IPS DF 4.7 (cell line): ENCODE results near the gene WDFY4.

Experiments
- DNase-seq: peaks from one replicate; pipeline ENCODE4 v3.0.0-alpha.2; 2013; ENCODE audit warnings: low spot score; ENCODE audit errors: extremely low read depth

WDFY4 gene

DNA sequence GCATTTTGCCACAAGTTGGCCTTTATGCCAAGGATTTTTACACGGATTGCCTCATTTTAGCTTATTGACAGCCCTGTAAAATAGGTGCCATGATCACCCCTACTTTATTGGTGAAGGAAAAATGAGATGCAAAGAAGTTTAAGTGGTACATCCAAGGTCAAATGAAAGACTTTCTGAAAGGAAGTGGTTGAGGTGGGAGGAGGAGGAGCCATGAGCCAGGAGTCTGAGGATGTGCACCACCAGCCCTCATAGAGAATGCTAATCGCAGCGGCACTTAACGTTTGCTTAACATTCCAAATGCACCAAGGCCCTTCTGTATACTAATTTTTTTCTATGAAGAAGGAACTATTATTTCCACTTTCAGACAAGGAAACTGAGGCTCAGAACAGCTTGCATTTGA, 286.0 kb downstream of the WDFY4 start:
- no peak for DNase-seq

DNA sequence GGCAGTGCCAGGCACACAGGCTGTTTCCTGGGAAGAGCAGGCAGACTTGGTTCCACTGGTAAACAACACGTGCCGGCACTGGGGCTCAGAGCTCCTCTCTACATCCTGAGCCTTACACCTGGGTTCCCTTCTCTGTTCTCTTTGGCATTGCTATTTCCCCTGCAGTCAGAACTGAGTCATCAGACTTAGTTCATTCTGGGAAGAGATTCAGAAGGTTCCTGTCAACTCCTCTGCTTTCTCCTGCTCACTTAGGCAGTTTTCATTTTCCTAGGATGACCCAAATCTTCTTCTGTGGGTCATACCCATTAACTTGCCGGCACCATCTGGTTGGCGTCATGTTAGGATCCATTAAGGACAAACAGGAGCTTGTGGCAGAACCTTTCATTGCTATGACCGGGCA, 288.4 kb downstream of the WDFY4 start:
- DNase-seq, result no peak

DNA sequence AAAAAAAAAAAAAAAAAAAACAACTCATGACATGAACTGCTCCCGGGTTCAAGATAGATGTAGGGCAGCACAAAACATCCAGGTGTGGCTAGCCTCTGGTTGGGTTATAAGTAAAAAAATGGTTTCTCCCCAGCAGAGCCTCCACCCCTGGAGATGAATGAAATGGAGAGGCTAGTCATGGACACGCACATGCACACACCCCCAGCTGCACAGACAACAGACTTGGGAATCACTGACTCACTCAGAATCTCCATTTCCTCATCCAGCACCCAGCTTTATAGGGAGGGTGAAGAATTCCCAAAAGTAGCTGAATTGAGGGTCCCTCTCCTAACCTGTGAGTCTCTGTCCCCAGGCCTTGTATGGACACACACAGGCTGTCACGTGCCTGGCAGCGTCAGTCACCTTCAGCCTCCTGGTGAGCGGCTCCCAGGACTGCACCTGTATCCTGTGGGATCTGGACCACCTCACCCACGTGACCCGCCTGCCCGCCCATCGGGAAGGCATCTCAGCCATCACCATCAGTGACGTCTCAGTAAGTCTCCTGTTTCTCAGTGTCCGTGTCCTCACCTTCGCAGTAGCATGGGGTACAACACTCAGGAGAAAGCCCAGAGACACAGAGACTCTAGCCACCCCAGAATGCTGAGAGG, 290.0 kb downstream of the WDFY4 start:
- no peak for DNase-seq

DNA sequence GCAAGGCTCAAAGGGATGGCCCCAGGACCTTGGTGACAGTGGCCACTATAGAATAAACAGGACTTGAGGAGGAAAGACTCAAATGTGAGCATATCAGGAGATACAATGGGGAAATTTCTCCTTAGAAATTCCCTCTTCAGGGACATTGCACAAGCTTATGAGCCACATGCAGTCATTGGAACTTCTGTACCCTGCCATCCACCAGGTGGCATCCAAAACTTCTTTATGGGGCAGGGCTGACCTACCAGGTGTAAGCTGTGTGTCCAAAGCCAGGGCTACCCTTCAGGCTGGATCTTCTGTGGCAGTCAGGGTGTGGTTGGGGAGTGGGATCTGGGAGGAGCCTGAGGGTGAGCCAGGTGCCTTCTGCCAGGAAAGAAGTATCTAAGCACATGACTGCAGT, 291.5 kb downstream of the WDFY4 start:
- no peak for DNase-seq

DNA sequence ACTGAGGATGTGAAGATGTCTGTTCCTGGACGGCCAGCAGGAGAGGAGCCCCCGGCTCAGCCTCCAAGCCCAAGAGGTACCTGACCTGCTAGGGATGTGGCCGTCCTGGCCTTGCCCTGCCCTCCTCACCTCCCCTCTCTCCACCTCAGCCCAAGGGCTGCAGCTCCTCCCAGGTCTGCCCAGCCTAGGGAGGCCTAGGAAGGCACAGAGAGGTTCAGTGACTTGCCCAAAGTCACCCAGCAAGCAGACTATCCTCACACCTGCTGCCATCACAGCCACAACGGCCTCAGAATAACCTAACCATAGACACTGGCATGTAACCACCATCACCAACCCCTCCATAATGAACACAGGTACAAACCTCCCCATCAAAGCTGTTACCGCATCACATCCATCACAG, 293.6 kb downstream of the WDFY4 start:
- DNase-seq, result no peak

DNA sequence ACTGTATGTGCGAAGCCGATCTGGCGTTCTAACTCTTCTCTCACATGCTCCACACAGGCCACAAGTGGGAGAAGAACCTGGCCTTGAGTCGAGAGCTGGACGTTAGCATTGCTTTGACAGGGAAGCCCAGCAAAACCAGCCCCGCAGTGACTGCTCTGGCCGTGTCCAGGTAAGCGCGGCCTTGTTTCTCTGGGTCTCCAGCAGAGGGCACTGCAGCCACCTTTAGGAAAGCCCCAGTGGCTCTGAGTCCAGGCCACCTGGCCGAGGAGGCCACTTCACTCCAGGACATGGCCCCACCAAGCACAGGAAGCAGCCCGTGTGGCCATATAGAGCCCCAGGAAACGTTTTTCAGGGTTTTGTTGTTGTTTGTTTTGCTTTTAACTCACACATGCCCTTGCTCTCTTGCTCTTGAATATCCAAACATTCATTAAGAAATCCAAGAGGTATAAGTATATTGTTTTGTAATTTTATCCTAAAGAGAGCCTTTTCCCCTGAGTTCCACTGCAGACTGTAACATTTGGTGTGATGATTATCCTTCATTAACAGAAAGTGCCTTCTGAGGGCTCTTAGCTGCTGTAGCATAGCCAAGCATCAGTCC, 296.7 kb downstream of the WDFY4 start:
- peak; percentile 28 for DNase-seq

DNA sequence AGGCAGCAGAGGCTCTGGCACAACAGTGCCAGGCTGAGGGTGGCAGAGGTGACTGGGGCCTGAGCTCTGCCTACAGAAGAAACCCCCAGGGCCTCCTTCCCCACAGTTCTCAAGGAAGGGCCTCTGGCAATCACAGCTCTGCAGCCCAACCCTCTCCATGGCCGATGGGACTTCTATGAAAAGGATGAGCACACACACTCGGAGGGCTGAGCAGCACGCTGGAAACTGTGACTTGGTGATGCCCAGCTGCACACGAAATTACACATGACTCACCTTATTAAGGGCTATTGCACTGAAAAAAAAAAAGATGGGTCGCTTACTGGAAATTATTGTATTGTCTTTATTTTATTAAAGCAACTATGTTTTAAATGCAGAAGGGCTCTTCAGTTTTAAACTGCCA, 297.9 kb downstream of the WDFY4 start:
- no peak for DNase-seq

DNA sequence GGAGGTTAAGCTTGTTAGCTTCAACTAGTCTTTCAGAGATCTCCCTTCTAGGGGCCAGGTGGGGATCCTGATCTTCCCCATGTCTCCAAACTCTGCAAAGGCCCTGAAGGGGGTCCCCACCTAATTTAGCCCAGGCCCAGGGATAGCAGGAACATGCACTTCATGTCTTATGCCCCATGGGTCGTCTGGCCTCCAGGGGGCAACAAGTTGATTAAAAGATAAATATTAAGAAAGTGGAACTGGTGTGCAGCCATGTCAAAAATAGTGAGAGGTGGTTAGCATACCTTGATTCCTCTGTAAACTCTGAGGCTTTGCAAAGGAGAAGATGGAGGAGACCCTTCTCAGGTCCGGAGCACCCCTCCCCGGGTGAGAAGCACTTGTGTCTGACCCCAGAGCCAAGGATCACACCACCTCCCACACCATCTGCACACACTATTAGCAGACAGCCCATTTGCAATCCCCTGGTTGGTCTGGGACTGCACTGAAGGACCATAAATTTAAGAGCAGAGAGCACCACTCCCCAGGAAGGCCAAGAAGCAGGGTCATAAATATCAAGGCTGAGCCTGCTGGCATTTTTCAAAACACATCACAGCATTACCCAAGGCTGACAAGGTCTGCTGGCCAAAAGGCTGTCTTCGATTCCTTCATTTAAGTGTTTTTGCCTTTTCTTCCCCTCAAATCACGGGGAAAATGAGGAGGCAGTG, 299.1 kb downstream of the WDFY4 start:
- DNase-seq, result no peak

DNA sequence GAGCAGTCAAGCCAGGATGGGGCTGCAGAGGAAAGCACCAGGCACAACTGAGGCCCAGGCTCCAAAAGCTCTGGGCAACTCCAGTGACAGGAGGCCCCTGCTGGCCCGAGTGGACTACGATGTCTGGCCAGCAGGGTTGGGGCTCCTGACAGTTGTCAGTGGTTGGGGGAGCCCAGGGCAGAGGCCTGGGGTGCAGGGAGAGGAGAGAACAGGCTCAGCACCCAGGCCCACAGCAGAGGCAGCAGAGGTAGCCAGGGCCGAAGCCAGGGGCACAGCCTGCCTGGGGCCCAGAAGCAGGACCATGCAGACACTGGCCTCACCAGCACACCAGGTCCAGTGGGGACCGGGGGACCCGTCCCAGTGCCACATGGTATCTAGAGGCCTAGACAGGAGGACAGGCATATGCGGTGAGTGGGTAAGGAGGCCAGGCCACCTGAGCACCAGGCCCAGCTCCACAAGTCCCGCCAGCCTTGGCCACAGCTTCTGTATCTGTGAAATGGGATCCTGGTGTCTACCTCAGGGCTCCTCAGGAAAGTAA, 301.0 kb downstream of the WDFY4 start:
- no peak for DNase-seq

DNA sequence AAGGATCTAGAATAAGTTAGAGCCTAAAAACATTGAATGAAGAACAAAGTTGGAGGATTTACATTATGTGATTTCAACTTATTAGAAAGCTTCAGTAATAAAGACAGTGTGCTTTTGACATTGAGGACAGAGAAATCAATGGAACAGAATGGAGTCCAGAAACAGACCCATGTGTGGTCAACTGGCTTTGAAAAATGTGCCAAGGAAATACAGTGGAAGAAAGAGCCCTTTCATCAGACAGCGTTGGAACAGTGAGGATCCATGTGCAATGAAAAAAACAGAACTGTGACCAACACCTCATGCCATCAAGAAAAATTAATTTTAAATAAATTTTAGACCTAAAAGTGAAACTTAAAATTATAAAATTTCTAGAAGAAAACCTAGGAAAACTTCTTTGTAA, 305.6 kb downstream of the WDFY4 start:
- DNase-seq, result no peak

DNA sequence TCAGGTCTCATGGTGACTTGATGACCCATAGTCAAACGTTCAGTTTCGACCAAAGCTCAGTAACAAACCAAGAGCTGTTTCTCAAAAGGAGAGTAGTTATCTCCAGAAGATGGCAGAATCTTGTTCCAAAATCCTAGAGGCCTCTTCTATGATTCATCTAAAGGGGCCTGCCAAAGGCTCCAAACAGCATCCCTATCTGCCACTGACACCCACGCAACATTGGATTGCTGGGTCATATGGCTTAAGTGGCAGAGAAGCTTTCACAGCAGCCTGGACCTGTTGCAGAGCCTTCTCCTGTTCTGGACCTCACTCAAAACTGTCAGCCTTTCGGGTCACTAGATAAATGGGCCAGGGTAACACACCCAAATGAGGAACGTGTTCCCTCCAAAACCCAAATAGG, 309.0 kb downstream of the WDFY4 start:
- DNase-seq, result no peak

DNA sequence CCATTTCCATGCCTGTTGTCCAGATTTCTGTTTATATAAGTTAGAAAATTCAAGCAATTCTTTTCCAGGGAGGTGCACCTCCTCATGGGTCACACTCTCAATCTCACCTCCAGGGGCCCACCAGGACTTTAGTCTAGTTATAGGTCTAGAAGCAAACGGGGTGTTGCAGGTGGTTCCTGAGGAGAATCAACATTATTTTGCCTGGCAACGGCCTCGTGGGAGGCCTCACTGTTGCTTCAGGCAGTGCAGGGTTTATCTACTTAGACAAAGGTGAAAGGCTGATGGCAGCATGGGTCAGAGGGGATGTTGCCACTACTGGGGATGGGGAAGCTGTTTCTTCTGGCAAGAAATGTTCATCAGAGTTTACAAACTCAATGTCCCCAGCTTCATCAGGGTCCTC, 311.7 kb downstream of the WDFY4 start:
- no peak for DNase-seq

DNA sequence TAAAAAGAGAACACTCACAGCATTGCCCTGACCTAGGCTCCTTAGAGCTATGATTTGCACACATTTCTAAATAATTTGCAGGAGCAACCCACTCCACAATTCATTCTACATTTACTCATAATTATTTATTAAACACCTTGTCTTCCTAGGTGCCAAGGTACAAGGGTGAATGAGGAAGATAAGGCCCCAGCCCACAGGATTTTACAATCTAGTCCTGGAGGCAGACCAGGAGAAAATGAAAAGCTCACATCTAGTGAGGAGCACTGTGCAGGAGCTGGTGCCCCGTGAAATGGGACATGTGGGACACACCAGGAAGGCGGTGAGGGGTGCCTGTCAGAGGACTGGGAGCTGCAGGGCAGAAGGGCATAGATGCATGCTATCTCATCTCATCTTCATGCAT, 314.7 kb downstream of the WDFY4 start:
- DNase-seq, result no peak

DNA sequence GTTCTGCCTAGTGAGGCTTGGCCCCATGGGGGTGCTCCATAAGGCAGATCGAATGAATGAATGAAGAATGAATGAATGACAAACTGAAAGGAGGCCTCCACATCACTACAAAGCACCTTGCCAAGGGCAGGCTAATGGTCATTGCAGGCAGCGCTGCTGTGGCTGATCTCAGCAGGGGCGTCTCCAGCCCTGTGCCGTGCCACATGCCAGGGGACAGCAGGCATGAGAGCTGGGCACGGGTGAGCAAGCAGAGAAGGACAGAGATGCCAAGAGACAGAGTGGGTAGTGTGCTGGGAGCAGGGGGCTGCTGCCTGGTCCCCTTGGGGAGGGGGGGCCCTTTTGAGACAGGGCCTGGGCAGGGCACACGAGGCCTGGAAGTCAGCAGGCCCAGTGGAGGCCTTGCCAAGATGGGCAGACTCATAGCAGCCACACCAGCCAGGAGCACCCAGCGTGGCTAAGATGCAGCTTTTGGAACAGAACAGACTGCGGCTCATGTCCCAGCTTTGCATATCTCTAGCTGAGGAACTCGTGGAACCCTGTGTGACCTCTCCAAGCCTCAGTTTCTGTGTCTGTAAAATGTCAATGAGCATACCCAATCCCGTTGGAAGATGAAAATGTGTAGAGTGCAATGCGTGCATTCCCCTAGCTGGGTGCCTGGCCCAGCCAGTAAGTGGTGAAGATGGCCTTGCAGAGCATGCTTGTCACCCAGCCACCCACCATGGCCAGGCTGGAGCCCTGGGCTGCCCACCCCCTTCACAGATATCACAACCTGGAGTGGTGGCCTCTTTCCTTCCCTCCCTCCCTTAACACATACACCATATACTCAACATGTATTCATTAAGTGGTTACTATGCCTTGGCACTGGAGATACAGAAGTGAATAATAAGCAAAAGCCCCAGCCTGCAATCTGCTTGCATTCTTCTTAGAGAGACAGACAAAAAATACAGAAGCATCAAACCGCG, 316.0 kb downstream of the WDFY4 start:
- no peak for DNase-seq

DNA sequence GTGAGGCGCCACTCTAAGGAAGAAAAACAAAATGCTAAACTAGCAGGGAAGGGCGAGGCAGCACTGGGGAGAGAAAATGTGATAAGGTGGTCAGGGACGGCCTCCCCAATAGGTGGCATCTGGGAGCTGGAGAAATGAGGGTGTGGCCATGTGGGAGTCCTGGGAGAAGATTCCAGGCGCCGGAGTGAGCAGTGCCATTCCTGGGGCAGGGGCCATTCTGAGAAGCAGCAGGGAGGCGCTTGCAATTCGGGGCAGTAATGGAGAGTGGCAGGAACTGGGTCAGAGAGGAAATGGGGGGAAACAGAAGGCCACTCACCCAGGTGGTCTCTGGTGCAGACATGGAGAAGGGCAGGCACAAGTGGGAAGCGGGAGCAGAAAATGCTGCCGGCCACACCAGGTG, 316.7 kb downstream of the WDFY4 start:
- DNase-seq, result peak; percentile 33

DNA sequence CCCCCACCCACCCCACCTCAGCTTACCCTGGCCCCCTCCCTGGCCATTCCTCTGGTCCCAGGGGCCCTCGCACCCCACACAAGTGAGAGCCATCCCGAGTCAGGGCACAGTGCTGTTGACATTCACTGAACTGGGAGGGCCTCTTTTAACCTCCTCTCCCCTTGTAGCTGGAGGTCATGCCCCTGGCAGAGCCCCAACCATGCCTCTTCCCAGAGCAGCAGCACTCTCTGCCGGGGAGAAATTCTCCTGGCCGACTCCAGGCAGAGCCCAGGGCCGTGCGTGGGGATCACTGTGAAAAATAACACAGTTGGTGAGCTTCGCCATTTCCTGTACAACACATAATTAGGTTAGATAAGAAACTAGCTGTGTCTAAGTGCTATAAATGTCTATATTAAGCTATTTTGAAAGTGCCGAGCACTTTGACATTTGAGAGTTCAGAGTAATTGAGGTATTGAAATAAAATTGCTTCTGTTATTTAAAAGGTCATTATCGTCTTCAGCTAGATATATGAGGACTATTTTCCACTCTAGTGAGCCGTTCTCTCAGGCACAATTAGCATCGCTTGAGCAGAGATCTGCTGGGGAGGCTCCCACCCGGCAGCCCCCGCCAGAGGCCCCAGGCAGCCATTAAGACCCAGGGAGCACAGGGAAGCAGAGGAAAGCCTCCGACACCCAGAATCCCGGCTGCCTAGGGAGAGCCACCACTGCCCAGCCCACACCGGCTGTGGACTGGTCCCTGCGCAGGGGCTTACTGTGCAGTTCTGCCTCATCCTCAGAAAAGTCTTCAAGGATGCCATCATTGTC, 317.4 kb downstream of the WDFY4 start:
- DNase-seq, result no peak

DNA sequence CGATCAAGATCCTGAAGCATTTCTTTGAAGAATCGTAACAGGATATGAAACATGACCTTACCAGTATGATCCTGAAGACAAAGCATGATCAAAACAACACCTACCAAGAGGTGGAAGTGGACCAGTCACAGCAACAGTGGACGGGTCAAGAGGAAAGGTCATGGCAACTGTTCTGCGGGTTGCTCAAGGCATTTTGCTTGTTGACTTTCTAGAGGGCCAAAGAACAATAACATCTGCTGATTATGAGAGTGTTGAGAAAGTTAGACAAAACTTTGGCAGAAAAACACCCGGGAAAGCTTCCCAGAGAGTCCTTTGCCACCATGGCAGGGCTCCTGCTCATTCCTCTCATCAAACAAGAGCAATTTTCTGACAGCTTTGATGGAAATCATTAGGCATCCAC, 320.6 kb downstream of the WDFY4 start:
- no peak for DNase-seq

DNA sequence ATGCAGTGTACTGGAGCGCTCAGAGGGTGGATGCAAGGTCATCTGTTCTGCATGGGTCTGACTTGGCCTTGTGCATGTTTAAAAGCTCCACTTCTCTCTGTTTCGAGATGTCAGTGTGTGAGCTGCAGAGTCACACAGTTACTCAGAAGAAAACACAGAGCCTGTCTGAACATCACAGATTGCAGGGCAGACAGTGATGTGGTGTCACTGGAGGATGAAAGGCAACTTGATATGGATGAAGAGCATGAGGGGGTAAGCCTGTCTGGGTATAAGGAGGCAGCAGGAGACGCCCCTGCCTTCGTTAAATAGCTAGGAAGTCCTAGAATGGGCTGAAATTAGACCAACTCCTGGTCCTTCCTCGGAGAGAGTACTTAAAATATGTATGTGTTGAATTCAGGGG, 322.5 kb downstream of the WDFY4 start:
- no peak for DNase-seq

DNA sequence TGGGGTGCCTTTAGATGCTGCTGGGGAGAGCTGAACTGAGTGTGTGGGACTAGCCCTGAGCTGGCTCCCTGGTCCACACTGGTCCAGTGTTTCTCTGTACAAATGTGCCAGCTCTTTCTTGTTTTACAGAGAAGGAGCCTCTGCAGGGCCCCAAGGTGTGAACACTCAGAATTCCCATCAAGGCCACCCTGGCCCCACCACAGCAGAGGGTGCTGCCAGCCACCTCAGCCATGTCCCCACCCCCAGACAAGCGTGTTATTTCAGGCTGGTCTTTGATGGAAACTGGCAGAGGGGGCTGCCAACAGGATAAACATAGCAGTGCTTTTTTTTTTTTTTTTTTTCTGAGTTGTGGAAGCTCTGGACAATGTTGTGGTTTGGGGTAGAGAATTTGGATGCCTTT, 323.4 kb downstream of the WDFY4 start:
- no peak for DNase-seq

DNA sequence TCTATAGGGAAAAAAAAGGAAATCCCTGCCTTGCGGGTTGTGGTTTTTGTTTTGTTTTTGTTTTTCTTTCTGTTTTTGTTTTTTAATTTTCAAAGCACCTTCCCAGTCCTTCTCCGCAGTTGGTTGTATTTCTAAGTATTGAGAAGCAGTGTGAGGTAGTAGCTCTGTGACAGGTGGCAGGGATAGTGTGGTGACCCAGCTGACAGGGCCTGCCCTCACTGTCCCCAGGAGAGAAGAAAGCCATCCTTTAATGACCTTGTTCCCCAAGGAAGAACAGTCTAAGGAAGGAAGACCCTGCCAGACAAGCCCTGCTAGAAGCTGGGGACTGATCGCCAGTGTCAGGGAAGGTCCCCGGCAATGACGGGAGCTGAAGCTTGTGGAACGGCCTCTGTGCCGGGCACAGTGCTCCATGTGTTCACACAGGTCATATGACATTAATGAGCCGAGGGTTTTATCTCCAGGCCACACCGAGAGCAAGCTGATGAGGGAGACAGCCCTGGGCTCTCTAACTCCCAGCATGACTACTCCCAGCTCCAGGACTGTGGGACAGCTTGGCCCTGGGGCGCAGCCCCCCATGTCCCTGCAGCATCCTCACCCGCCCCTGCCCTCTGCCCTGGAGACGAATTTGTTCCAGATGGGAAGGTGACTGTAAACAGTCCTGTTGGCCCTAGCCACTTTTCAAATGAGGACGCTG, 324.0 kb downstream of the WDFY4 start:
- DNase-seq, result no peak
